Upper lobe of right lung (tissue), 1 donor: ENCODE results near the gene SSBP4. TPM values are rescaled to one million over a fixed set of nuclear protein-coding genes. Genes with fewer than 3 reads are reported as not detected.

Experiments used
- ATAC-seq: fragments of 200-7000 bp; cut with Tn5 transposase; one replicate; pipeline ENCODE4 v1.9.1; 2020; ENCODE audit warnings: mild to moderate bottlenecking, moderate library complexity
- DNase-seq: peaks from one replicate; pipeline ENCODE4 v3.0.0-alpha.2; 2020
- H3K27ac ChIP-seq: fragments of 200-600 bp; one replicate; pipeline ENCODE4 v1.8.0; 2022
- H3K27me3 ChIP-seq: fragments of 200-600 bp; one replicate; pipeline ENCODE4 v1.8.0; 2022; ENCODE audit warnings: mild to moderate bottlenecking
- H3K36me3 ChIP-seq: fragments of 200-600 bp; one replicate; pipeline ENCODE4 v1.8.0; 2022
- H3K4me1 ChIP-seq: fragments of 200-600 bp; one replicate; pipeline ENCODE4 v1.8.0; 2022
- H3K4me3 ChIP-seq: fragments of 200-600 bp; one replicate; pipeline ENCODE4 v1.8.0; 2022; ENCODE audit warnings: mild to moderate bottlenecking
- H3K9me3 ChIP-seq: fragments of 200-600 bp; one replicate; pipeline ENCODE4 v1.8.0; 2022
- CTCF ChIP-seq: fragments of 200-600 bp; IDR thresholded peaks from one replicate; pipeline ENCODE4 v1.8.0; 2022; ENCODE audit warnings: antibody characterized with exemption
- intact Hi-C: fragments of 100-400 bp; cut with DNase I; formaldehyde crosslinking; loops from one replicate; pipeline ENCODE4 v1.11.0; 2022
- total RNA-seq: library from RNA; stranded (reverse); fragmentation: NEBNext Ultra II Directional; extraction: Animal tissue kit (Norgen Biotek cat#: 25700); gene quantifications from one replicate; pipeline ENCODE4 v1.2.1, GENCODE V29; 2021
- donor health status: DM: no; HTN: yes; CAD: no; lungs with severe emphysema.

SSBP4 gene
- total RNA-seq, 1 donor from 2014 or later = 57.3 TPM

GRCh38 chr19:18439025-18439909 is 20.1 kb downstream of the SSBP4 start:
- Histone ChIP-seq H3K4me3 (no peak overlapping the region), H3K4me1 (peaks cover 19% of the 10 kb centered on the region), H3K27me3 (no peaks in the 10 kb centered on the region), H3K27ac (no peak overlapping the region), H3K36me3 (peaks cover 15% of the 10 kb centered on the region), H3K9me3 (no peaks in the 10 kb centered on the region)
- intact Hi-C loops = no loop called here
- ATAC-seq (no peak), DNase-seq (no peak)
- no peak for TF ChIP-seq CTCF

- H3K9me3 ChIP-seq = no peaks in the 10 kb centered on the region
- DNase-seq (no peak), ATAC-seq (no peak)
- intact Hi-C loops = no loop called here
- H3K4me3 ChIP-seq = no peak overlapping the region
- no peak overlapping the region for H3K27ac ChIP-seq
- no peaks in the 10 kb centered on the region for H3K27me3 ChIP-seq
- H3K4me1 ChIP-seq = peaks cover 19% of the 10 kb centered on the region
- peaks cover 22% of the 10 kb centered on the region for H3K36me3 ChIP-seq
- no peak for TF ChIP-seq CTCF
Measured at GRCh38 chr19:18439910-18440237, 20.7 kb downstream of the SSBP4 start.

GRCh38 chr19:18440415-18440877 is 21.2 kb downstream of the SSBP4 start:
- H3K27ac ChIP-seq = no peak overlapping the region
- no peaks in the 10 kb centered on the region for H3K9me3 ChIP-seq
- intact Hi-C loops = no loop called here
- no peak overlapping the region for H3K4me3 ChIP-seq
- peak; percentile 17 for TF ChIP-seq CTCF
- H3K27me3 ChIP-seq = no peaks in the 10 kb centered on the region
- DNase-seq (no peak), ATAC-seq (no peak)
- peaks cover 19% of the 10 kb centered on the region for H3K4me1 ChIP-seq
- peaks cover 26% of the 10 kb centered on the region for H3K36me3 ChIP-seq

DNA sequence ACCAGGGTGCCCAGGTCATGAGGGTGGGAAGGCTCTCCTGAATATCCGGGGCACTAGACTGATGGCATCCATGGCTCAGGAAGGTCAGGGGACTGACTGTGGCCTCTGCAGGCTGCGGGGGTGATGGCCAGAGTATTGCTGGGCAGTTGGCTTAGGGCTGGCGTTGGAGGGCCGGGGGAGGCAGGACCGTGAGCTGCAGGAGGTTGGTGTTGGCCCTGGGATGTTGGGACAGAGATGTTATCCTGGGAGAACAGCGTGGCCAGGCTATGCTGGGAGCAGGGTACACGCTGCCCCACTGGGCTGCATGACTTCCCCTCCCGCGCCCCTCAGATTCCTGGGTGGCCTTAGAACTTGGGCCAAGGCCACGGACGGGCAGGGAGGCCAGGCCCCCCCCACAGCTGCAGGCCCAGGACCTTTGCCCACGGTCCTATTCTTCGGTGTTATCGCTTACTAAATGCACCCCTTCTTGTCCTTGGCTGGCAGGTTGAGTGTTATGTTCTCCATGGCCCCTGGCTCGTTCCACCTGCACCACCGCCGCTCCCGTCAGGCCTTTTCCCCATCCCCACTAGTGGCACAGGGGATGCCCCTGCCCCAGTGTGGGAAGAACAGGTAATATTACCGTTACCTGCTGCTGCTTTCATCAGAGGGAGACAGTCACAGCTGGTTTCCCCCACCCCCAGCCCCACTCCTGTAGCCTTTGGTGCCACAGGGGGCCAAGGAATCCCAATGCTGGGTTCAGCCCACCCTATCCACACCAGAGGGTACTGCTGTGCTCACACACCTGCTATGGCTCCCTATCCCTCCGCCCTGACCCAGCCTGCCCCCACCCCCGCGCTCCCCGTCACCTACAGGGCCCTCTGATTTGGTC is 22.0 kb downstream of the SSBP4 start:
- H3K27ac ChIP-seq = no peak overlapping the region
- ATAC-seq (no peak), DNase-seq (no peak)
- H3K4me3 ChIP-seq = no peak overlapping the region
- H3K36me3 ChIP-seq = peaks cover 33% of the 10 kb centered on the region
- H3K9me3 ChIP-seq = no peaks in the 10 kb centered on the region
- intact Hi-C loops = no loop called here
- H3K27me3 ChIP-seq = no peaks in the 10 kb centered on the region
- no peak for TF ChIP-seq CTCF
- H3K4me1 ChIP-seq = peaks cover 19% of the 10 kb centered on the region

- Histone ChIP-seq H3K27ac (no peak overlapping the region), H3K4me3 (no peak overlapping the region), H3K36me3 (peaks cover 42% of the 10 kb centered on the region), H3K4me1 (peaks cover 11% of the 10 kb centered on the region), H3K9me3 (no peaks in the 10 kb centered on the region), H3K27me3 (no peaks in the 10 kb centered on the region)
- no peak for TF ChIP-seq CTCF
- no peak for DNase-seq
- ATAC-seq = no peak
- intact Hi-C loops = no loop called here
Measured at GRCh38 chr19:18441804-18442788, 22.9 kb downstream of the SSBP4 start.
